ENCODE results near the gene COL4A2.

GRCh38 chr13:110263888-110264287, 43.2 kb upstream of the COL4A2 start:
- no peak for TF ChIP-seq CTCF (IDR thresholded peaks at IDR 0.05)
- no peak for TF ChIP-seq POLR2A (IDR thresholded peaks at IDR 0.05)

Measured in ovary (tissue), 3 donors.